ENCODE measurements around the gene LANCL3.

- TF ChIP-seq CTCF (IDR thresholded peaks at IDR 0.05; ENCODE audit: poor library complexity) = no peak
- TF ChIP-seq EZH2phosphoT487 (IDR thresholded peaks at IDR 0.05; ENCODE audit: low read depth, severe bottlenecking, unreplicated experiment) = no peak
Measured at GRCh38 chrX:37686369-37686995, 115.0 kb downstream of the LANCL3 start.

Data from hepatocyte (in vitro differentiated cells).